Endothelial cell of umbilical vein (primary cell): Measurements from ENCODE around the gene ZNF276. TPM values are rescaled to one million over a fixed set of nuclear protein-coding genes. Genes with fewer than 3 reads are reported as not detected.

ENCODE experiments used
- BruUV-seq: library from RNA; stranded (reverse); fragments of 400-500 nt; replicated peaks from 2 replicates; lab custom pipeline; 2021; lab: Mats Ljungman, UMichigan
- CTCF ChIA-PET: fragments of 300-600, 350-600 bp; sonication (Branson Sonifier 250); formaldehyde crosslinking; loops from one replicate; lab custom pipeline; 2021; ENCODE audit warnings: antibody characterized with exemption, inconsistent platforms; lab: Charles Lee
- POLR2A ChIA-PET: fragments of 300-600, 350-600 bp; sonication (Branson Sonifier 250); formaldehyde crosslinking; loops from one replicate; lab custom pipeline; 2021; ENCODE audit warnings: antibody characterized with exemption, inconsistent platforms; lab: Charles Lee
- DNase-seq: peaks from one replicate; pipeline ENCODE4 v3.0.0-alpha.2; 2011; ENCODE audit warnings: low read depth, low spot score
- FAIRE-seq: peaks from 2 replicates; lab custom pipeline; 2011; peaks lifted over from hg19 to GRCh38; lab: Jason Lieb, UNC
- H2AFZ ChIP-seq: 2 replicates; pipeline ENCODE4 v1.6.0; 2012; ENCODE audit warnings: low read depth, low read length, control low read depth, inconsistent platforms
- H3K27ac ChIP-seq: 2 replicates; pipeline ENCODE4 v1.5.1; 2011; ENCODE audit warnings: low read depth, mild to moderate bottlenecking, control low read depth, low read length, moderate library complexity; ENCODE audit not compliant: insufficient read depth
- H3K27me3 ChIP-seq, 2 experiments: 2 replicates each; pipeline versions ENCODE4 v1.6.0 to v1.6.1; 2011; ENCODE audit warnings: low read length in 2 of 2, mixed read lengths in 1 of 2; ENCODE audit not compliant: control insufficient read depth in 2 of 2, insufficient read depth in 2 of 2
- H3K36me3 ChIP-seq, 2 experiments: 2 replicates in 1 of 2; 3 replicates in 1 of 2; pipeline ENCODE4 v1.5.1; 2011; ENCODE audit warnings: low read length in 2 of 2, mild to moderate bottlenecking in 1 of 2, moderate library complexity in 1 of 2; ENCODE audit not compliant: control insufficient read depth in 2 of 2, insufficient read depth in 2 of 2; ENCODE audit errors: extremely low read depth in 1 of 2
- H3K4me1 ChIP-seq: 3 replicates; pipeline ENCODE4 v1.5.1; 2011; ENCODE audit warnings: mild to moderate bottlenecking, low read length; ENCODE audit not compliant: control insufficient read depth, insufficient read depth; ENCODE audit errors: extremely low read depth
- H3K4me2 ChIP-seq: 2 replicates; pipeline ENCODE4 v1.6.1; 2011; ENCODE audit warnings: low read length, control low read depth, mixed read lengths; ENCODE audit not compliant: insufficient read depth
- H3K4me3 ChIP-seq, 3 experiments: fragments of 200-600 bp in 1 of 3; sonication (generic), shearing (Covaris generic) in 1 of 3; replicated peaks in 1 of 3; 2 replicates each; pipeline ENCODE4 v1.5.1; 2011 to 2016; ENCODE audit warnings: control low read depth in 3 of 3, low read length in 3 of 3, mild to moderate bottlenecking in 2 of 3, inconsistent platforms in 1 of 3, low read depth in 1 of 3, moderate library complexity in 1 of 3; ENCODE audit not compliant: insufficient read depth in 1 of 3
- H3K79me2 ChIP-seq: 2 replicates; pipeline ENCODE4 v1.6.0; 2012; ENCODE audit warnings: low read length, inconsistent platforms; ENCODE audit not compliant: control insufficient read depth, insufficient read depth
- H3K9ac ChIP-seq: replicated peaks from 2 replicates; pipeline ENCODE3; 2011; ENCODE audit warnings: low read length, control low read depth; ENCODE audit not compliant: insufficient read depth; ENCODE audit errors: extremely low read depth
- H3K9me1 ChIP-seq: replicated peaks from 3 replicates; pipeline ENCODE4 v1.6.0; 2011; ENCODE audit warnings: mild to moderate bottlenecking, low read length; ENCODE audit not compliant: control insufficient read depth, insufficient read depth; ENCODE audit errors: extremely low read depth
- H3K9me3 ChIP-seq: replicated peaks from 2 replicates; pipeline ENCODE4 v1.5.1; 2012; ENCODE audit warnings: low read length, inconsistent platforms; ENCODE audit not compliant: control insufficient read depth, insufficient read depth
- H4K20me1 ChIP-seq: replicated peaks from 2 replicates; pipeline ENCODE3; 2011; ENCODE audit warnings: mild to moderate bottlenecking, low read length; ENCODE audit not compliant: control insufficient read depth, insufficient read depth; ENCODE audit errors: extremely low read depth
- CTCF ChIP-seq, 2 donors: IDR thresholded peaks; 1 replicate in 1 of 2; 2 replicates in 1 of 2; pipeline ENCODE4 v1.5.1; 2011; ENCODE audit warnings: low read length in 2 of 2, mild to moderate bottlenecking in 2 of 2, moderate library complexity in 2 of 2, control low read depth in 1 of 2, inconsistent platforms in 1 of 2, low read depth in 1 of 2; ENCODE audit not compliant: insufficient read depth in 1 of 2; ENCODE audit errors: extremely low read depth in 1 of 2
- POLR2AphosphoS5 ChIP-seq: IDR thresholded peaks from 2 replicates; pipeline ENCODE4 v1.6.1; 2012; ENCODE audit warnings: low read depth, mild to moderate bottlenecking, control low read depth, low read length, moderate library complexity; ENCODE audit not compliant: insufficient read depth
- dilution Hi-C: fragments of 300-500 bp; cut with MboI; formaldehyde crosslinking; loops from one replicate; pipeline ENCODE4 v1.15.0; 2019; ENCODE audit warnings: low sequenced_read_pairs; ENCODE audit not compliant: extremely low pct_ligation_motif_present
- intact Hi-C: fragments of 100-400 bp; cut with micrococcal nuclease; formaldehyde crosslinking; loops from one replicate; pipeline ENCODE4 v1.10.0; 2022
- polyA plus RNA-seq, 4 experiments: library from polyadenylated mRNA; depleted of rRNA in 3 of 4; stranded (reverse) in 3 of 4; unstranded in 1 of 4; fragments of >200 nt; gene quantifications; 2 replicates each; pipeline versions ENCODE4 v1.2.1 to v1.2.3, GENCODE V29; 2011 to 2012; ENCODE audit warnings: missing spikeins in 1 of 4
- total RNA-seq: library from RNA; stranded (reverse); gene quantifications from 2 replicates; pipeline ENCODE4 v1.2.3, GENCODE V29; 2021

The ZNF276 gene
- total and polyA plus RNA-seq, 2 donors (not counting 3 experiments of a cell fraction or from before 2014, with no cell fraction given): 36.6 to 40.0 TPM

- Histone ChIP-seq H3K27me3 (no peaks in the 10 kb centered on the region), H3K4me3 (no peak overlapping the region), H3K79me2 (no peaks in the 10 kb centered on the region), H3K9ac (no peak overlapping the region), H3K4me1 (peaks cover under 1% of the 10 kb centered on the region), H3K27ac (no peak overlapping the region), H3K36me3 (peaks cover 0 to 38% of the 10 kb centered on the region in 2 experiments), H3K9me1 (no peaks in the 10 kb centered on the region), H3K9me3 (no peaks in the 10 kb centered on the region), H3K4me2 (no peak overlapping the region), H4K20me1 (no peaks in the 10 kb centered on the region), H2AFZ (no peak overlapping the region)
- dilution Hi-C loops (no loop called here), intact Hi-C loops (no loop called here)
- DNase-seq (no peak), FAIRE-seq (no peak)
- BruUV-seq: no TSS peak
- ChIA-PET CTCF (no interaction called here), POLR2A (interaction anchor here (0.6 kb wide), 1 partner anchor 84 kb away, joined by 3 read pairs; no protein-coding TSS in a partner anchor)
- no peak for TF ChIP-seq POLR2AphosphoS5
- TF ChIP-seq CTCF (IDR thresholded peaks at IDR 0.05; ENCODE audit: extremely low read depth in 1 of 2, insufficient read depth in 1 of 2, low read depth in 1 of 2, low read length in 2 of 2): no peak
Measured at GRCh38 chr16:89695086-89695874, 26.1 kb upstream of the ZNF276 start.
